Osteoblast (primary cell): ENCODE results near the gene HMGXB3. TPM values are rescaled to one million over a fixed set of nuclear protein-coding genes. Genes with fewer than 3 reads are reported as not detected.
A peak's percentile ranks its signal among the peaks of the same experiment; 100 is the strongest.

Experiments
- DNase-seq: peaks from one replicate; pipeline ENCODE4 v3.0.0; 2011; ENCODE audit warnings: low spot score, mixed read lengths; ENCODE audit not compliant: insufficient read length; ENCODE audit errors: missing footprints
- H2AFZ ChIP-seq: 2 replicates; pipeline ENCODE4 v1.6.0; 2011; ENCODE audit warnings: mild to moderate bottlenecking, low read length
- H3K27ac ChIP-seq: 2 replicates; pipeline ENCODE4 v1.5.1; 2011; ENCODE audit warnings: mild to moderate bottlenecking, low read depth, low read length, moderate library complexity
- H3K27me3 ChIP-seq: 2 replicates; pipeline ENCODE4 v1.6.0; 2012; ENCODE audit warnings: mild to moderate bottlenecking, control low read depth, inconsistent platforms, low read length, moderate library complexity; ENCODE audit not compliant: insufficient read depth
- H3K36me3 ChIP-seq: 2 replicates; pipeline ENCODE4 v1.5.1; 2011; ENCODE audit warnings: mild to moderate bottlenecking, low read length, control low read depth, moderate library complexity; ENCODE audit not compliant: insufficient read depth
- H3K4me1 ChIP-seq: 2 replicates; pipeline ENCODE4 v1.5.1; 2011; ENCODE audit warnings: mild to moderate bottlenecking, low read length, control low read depth, moderate library complexity; ENCODE audit not compliant: insufficient read depth
- H3K4me2 ChIP-seq: 2 replicates; pipeline ENCODE4 v1.6.0; 2011; ENCODE audit warnings: mild to moderate bottlenecking, low read length; ENCODE audit not compliant: insufficient read depth
- H3K4me3 ChIP-seq: fragments of 200-600 bp; sonication (generic); 3 replicates; pipeline ENCODE4 v1.5.1; 2012; ENCODE audit warnings: mild to moderate bottlenecking, low read length, inconsistent platforms; ENCODE audit not compliant: insufficient read depth
- H3K79me2 ChIP-seq: 2 replicates; pipeline ENCODE4 v1.6.0; 2012; ENCODE audit warnings: mild to moderate bottlenecking, low read length, control low read depth, inconsistent platforms; ENCODE audit not compliant: insufficient read depth
- H3K9me3 ChIP-seq: 2 replicates; pipeline ENCODE4 v1.5.1; 2011; ENCODE audit warnings: low read depth, low read length, control low read depth
- H4K20me1 ChIP-seq: 2 replicates; pipeline ENCODE4 v1.6.0; 2012; ENCODE audit warnings: mild to moderate bottlenecking, low read length, control low read depth; ENCODE audit not compliant: insufficient read depth
- total RNA-seq: library from RNA; depleted of rRNA; stranded (reverse); fragments of >200 nt; gene quantifications from 2 replicates; pipeline ENCODE4 v1.2.3, GENCODE V29; 2012
- TF ChIP-seq, protein P1 (sequence below): IDR thresholded peaks from 2 replicates; pipeline ENCODE4 v1.5.1; 2011; ENCODE audit warnings: mild to moderate bottlenecking, low read depth, low read length, moderate library complexity; ENCODE audit errors: extremely low read depth

The HMGXB3 gene
- total RNA-seq, 1 donor, result 54.3 TPM

GRCh38 chr5:150065346-150065745 is 64.8 kb downstream of the HMGXB3 start:
- TF ChIP-seq, protein P1, sequence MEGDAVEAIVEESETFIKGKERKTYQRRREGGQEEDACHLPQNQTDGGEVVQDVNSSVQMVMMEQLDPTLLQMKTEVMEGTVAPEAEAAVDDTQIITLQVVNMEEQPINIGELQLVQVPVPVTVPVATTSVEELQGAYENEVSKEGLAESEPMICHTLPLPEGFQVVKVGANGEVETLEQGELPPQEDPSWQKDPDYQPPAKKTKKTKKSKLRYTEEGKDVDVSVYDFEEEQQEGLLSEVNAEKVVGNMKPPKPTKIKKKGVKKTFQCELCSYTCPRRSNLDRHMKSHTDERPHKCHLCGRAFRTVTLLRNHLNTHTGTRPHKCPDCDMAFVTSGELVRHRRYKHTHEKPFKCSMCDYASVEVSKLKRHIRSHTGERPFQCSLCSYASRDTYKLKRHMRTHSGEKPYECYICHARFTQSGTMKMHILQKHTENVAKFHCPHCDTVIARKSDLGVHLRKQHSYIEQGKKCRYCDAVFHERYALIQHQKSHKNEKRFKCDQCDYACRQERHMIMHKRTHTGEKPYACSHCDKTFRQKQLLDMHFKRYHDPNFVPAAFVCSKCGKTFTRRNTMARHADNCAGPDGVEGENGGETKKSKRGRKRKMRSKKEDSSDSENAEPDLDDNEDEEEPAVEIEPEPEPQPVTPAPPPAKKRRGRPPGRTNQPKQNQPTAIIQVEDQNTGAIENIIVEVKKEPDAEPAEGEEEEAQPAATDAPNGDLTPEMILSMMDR, result no peak
- Histone ChIP-seq H3K4me2 (peak overlapping the region; percentile 64), H3K4me3 (peak overlapping the region; percentile 4), H3K27me3 (no peaks in the 10 kb centered on the region), H3K27ac (peak overlapping the region; percentile 91), H3K4me1 (peaks cover 47% of the 10 kb centered on the region), H3K9me3 (no peaks in the 10 kb centered on the region), H4K20me1 (no peaks in the 10 kb centered on the region), H3K36me3 (no peaks in the 10 kb centered on the region), H3K79me2 (no peaks in the 10 kb centered on the region), H2AFZ (no peak overlapping the region)
- DNase-seq, result peak; percentile 96

DNA sequence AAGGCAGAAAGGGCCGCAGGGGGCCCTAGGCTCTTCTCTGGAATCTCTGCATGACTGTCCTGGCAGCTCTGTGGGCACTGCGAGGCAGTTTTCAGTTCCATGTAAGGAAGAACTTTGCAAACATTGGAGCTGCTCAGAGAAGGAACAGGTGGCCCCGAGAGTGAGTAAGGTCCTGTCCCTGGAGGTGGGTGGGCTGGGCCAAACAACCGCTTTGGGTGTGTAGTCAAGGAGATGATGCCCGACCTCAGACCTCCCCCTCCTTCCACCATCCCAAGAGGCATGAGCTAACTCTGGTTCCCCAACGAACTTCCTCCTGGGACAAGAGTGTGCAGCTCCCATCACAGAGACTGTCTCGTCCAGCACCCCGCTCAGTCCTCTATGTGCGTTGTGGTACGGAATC is 65.3 kb downstream of the HMGXB3 start:
- no peaks in the 10 kb centered on the region for H4K20me1 ChIP-seq
- no peaks in the 10 kb centered on the region for H3K79me2 ChIP-seq
- H3K36me3 ChIP-seq, result no peaks in the 10 kb centered on the region
- peak overlapping the region; percentile 91 for H3K27ac ChIP-seq
- H3K4me1 ChIP-seq, result peaks cover 47% of the 10 kb centered on the region
- peak overlapping the region; percentile 39 for H3K4me3 ChIP-seq
- TF ChIP-seq, protein P1, result no peak
- peak; percentile 97 for DNase-seq
- peak overlapping the region; percentile 40 for H2AFZ ChIP-seq
- peak overlapping the region; percentile 64 for H3K4me2 ChIP-seq
- no peaks in the 10 kb centered on the region for H3K27me3 ChIP-seq
- H3K9me3 ChIP-seq, result no peaks in the 10 kb centered on the region

DNA sequence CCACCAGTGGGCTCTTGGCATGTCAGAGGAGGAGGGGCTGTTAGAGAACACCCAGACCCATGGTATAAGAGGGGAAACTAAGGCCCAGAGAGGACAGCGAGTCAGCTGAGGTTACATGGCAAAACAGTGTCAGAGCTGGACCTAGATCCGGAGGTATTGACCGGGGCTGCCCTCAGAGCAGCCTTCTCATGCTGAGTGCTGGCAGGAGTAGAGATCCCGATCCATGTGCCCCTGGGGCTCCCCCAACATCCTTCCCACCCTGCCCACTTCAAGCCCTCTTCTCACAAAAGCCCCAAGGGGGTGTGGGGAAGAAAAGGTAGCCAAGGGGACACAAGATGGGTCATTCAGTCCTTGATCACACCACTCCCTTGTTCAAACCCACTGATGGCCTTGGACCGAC is 65.9 kb downstream of the HMGXB3 start:
- H3K27me3 ChIP-seq, result no peaks in the 10 kb centered on the region
- H2AFZ ChIP-seq, result peak overlapping the region; percentile 40
- H4K20me1 ChIP-seq, result no peaks in the 10 kb centered on the region
- no peaks in the 10 kb centered on the region for H3K79me2 ChIP-seq
- peaks cover 47% of the 10 kb centered on the region for H3K4me1 ChIP-seq
- TF ChIP-seq, protein P1, result no peak
- peak overlapping the region; percentile 64 for H3K4me2 ChIP-seq
- H3K9me3 ChIP-seq, result no peaks in the 10 kb centered on the region
- peak; percentile 81 for DNase-seq
- no peaks in the 10 kb centered on the region for H3K36me3 ChIP-seq
- peak overlapping the region; percentile 91 for H3K27ac ChIP-seq
- H3K4me3 ChIP-seq, result peak overlapping the region; percentile 39

DNA sequence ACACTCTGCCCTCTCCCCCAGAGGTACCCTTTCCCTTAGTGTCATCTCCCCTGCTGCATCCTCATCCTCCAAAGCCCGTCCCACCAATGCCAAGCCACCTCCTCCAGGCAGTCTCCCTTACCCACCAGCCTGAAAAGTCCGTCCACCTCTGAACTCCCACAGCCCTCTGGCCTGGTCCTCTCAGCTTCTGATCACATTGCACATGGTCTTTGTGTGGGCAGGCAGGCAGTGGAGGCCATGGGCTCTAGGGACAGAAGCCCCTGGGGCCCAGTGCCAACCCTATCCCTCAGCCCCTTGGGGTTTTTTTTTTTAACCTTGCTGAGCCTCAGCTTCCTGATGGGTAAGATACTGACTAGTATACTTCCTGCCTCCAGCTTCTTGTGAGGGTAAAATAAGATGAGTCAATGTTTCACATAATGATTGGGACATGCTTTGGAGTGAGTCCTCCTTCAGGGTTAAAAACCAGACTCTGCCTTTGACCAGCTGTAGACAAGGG is 66.4 kb downstream of the HMGXB3 start:
- Histone ChIP-seq H4K20me1 (no peaks in the 10 kb centered on the region), H3K9me3 (no peaks in the 10 kb centered on the region), H3K27me3 (no peaks in the 10 kb centered on the region), H3K4me3 (peak overlapping the region; percentile 39), H3K79me2 (no peaks in the 10 kb centered on the region), H3K4me2 (peak overlapping the region; percentile 64), H3K4me1 (peaks cover 47% of the 10 kb centered on the region), H3K36me3 (no peaks in the 10 kb centered on the region), H2AFZ (peak overlapping the region; percentile 58), H3K27ac (peak overlapping the region; percentile 91)
- TF ChIP-seq, protein P1, result no peak
- peak; percentile 98 for DNase-seq
